ENCODE data around the gene CPEB4.

DNA sequence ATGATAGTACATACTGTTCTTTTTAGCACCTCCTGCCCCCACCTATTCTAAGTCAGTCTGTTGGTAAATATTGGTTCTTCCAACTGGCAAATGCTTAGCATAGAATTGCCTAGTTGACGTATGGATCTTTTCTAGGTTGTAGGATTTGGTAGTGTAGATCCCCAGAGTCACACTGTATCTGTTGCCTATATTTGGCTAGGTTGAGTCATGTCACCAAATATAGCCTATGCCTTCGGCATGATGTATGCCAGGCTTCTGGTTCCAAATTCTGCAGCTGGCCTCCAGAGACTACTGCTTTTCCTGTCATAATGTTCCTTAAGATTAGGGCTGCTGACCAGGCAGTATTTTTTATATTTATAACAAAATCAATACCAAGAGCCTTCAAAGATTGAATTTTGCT is 38.2 kb downstream of the CPEB4 start:
- TF ChIP-seq, protein P1, sequence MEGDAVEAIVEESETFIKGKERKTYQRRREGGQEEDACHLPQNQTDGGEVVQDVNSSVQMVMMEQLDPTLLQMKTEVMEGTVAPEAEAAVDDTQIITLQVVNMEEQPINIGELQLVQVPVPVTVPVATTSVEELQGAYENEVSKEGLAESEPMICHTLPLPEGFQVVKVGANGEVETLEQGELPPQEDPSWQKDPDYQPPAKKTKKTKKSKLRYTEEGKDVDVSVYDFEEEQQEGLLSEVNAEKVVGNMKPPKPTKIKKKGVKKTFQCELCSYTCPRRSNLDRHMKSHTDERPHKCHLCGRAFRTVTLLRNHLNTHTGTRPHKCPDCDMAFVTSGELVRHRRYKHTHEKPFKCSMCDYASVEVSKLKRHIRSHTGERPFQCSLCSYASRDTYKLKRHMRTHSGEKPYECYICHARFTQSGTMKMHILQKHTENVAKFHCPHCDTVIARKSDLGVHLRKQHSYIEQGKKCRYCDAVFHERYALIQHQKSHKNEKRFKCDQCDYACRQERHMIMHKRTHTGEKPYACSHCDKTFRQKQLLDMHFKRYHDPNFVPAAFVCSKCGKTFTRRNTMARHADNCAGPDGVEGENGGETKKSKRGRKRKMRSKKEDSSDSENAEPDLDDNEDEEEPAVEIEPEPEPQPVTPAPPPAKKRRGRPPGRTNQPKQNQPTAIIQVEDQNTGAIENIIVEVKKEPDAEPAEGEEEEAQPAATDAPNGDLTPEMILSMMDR (conservative IDR thresholded peaks at IDR 0.05) = no peak
- no peak for TF ChIP-seq EZH2 (IDR thresholded peaks at IDR 0.05; ENCODE audit: low read depth)

Measured in PC-9 (cell line).